C4-2B (cell line): Measurements from ENCODE around the gene TMEM259.

ENCODE experiments used
- CTCF ChIP-seq: fragments of 450-650 bp; conservative IDR thresholded peaks from 2 replicates; pipeline ENCODE4 v1.5.1; 2017; ENCODE audit warnings: mild to moderate bottlenecking
- ZFX ChIP-seq: fragments of 450-650 bp; IDR thresholded peaks from 2 replicates; pipeline ENCODE4 v1.6.1; 2017

DNA sequence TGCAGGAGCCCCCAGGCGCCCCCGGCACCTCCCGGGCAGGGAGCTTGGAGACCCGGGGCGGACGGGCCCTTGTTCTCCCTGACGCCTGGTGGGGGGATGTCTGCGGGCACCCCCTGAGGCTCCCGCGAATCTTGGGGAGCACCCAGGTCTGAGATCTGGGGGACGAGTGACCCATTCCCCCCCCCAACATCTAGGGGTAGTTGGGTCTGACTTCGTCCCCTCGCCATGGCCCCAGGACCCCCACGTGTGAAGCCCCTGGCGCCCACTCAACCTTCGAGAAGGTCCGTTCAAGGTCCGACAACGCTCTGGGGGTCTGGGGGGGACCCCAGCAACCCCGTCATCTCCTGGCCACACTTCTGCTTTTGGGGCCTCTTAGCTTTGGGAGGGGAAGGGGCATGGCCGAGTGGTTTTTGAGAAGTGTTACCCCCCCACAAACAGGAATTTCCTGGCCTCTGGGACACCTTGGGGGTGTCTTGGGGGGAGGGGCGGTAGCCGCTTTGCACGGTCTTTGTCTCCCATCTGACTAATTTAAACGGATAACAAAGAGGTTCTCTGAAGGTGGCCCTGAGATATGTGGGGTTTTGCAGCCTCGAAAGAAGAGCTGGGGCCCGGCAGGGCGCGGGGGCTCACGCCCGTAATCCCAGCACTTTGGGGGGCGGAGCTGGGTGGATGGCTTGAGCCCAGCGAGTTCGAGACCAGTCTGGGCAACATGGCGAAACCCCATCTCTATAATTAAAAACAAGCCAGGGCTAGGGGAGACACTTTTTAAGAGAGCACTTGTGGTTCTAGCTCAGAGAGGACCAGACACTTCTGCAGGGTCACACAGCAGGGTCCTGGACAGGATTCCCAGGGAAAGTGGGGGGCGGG, 6.1 kb upstream of the TMEM259 start:
- no peak for TF ChIP-seq CTCF
- TF ChIP-seq ZFX, result no peak
